AG04450 (cell line): ENCODE results near the gene SNAP25. TPM values are rescaled to one million over a fixed set of nuclear protein-coding genes. Genes with fewer than 3 reads are reported as not detected.

Experiments
- CTCF ChIA-PET: fragments of 300-600, 350-600 bp; formaldehyde crosslinking; extraction: SDS; loops from one replicate; lab custom pipeline; 2022; ENCODE audit warnings: antibody characterized with exemption, inconsistent platforms; lab: Charles Lee
- POLR2A ChIA-PET: fragments of 350-600 bp; formaldehyde crosslinking; extraction: SDS; loops from one replicate; lab custom pipeline; 2021; ENCODE audit warnings: antibody characterized with exemption, inconsistent platforms; lab: Yijun Ruan, JAX
- DNase-seq: peaks from one replicate; pipeline ENCODE4 v3.0.0-alpha.2; 2011; ENCODE audit warnings: low read depth, low spot score
- H3K27ac ChIP-seq: one replicate; pipeline ENCODE4 v1.5.1; 2012; ENCODE audit warnings: low read depth, low read length, control low read depth
- H3K27me3 ChIP-seq: one replicate; pipeline ENCODE4 v1.6.0; 2012; ENCODE audit warnings: low read length; ENCODE audit not compliant: control insufficient read depth, insufficient read depth
- H3K4me3 ChIP-seq: 2 replicates; pipeline ENCODE4 v1.5.1; 2011; ENCODE audit warnings: mild to moderate bottlenecking, low read depth, low read length, control low read depth
- H3K9me3 ChIP-seq: 2 replicates; pipeline ENCODE4 v1.5.1; 2012; ENCODE audit warnings: low read length; ENCODE audit not compliant: control insufficient read depth, insufficient read depth
- CTCF ChIP-seq: IDR thresholded peaks from 2 replicates; pipeline ENCODE4 v1.5.1; 2011; ENCODE audit warnings: low read depth, low read length, control low read depth, inconsistent platforms
- polyA plus RNA-seq: library from polyadenylated mRNA; depleted of rRNA; stranded (reverse); fragments of >200 nt; gene quantifications from 2 replicates; pipeline ENCODE4 v1.2.3, GENCODE V29; 2011

The SNAP25 gene
- polyA plus RNA-seq, 1 experiment, result 6.6 TPM

- Histone ChIP-seq H3K4me3 (no peak overlapping the region), H3K9me3 (no peaks in the 10 kb centered on the region), H3K27ac (no peak overlapping the region), H3K27me3 (no peaks in the 10 kb centered on the region)
- ChIA-PET CTCF (interaction anchor here (0.7 to 1.9 kb wide), 4 partner anchors 14 to 338 kb away, joined by 3 to 7 read pairs (median 4); no protein-coding TSS in a partner anchor), POLR2A (no interaction called here)
- no peak for DNase-seq
- 0 out of 2 replicates have a peak, but pooled peaks have one; percentile 6 for TF ChIP-seq CTCF
These were observed 98.0 kb downstream of the SNAP25 start for GRCh38 chr20:10316582-10316981.

DNA sequence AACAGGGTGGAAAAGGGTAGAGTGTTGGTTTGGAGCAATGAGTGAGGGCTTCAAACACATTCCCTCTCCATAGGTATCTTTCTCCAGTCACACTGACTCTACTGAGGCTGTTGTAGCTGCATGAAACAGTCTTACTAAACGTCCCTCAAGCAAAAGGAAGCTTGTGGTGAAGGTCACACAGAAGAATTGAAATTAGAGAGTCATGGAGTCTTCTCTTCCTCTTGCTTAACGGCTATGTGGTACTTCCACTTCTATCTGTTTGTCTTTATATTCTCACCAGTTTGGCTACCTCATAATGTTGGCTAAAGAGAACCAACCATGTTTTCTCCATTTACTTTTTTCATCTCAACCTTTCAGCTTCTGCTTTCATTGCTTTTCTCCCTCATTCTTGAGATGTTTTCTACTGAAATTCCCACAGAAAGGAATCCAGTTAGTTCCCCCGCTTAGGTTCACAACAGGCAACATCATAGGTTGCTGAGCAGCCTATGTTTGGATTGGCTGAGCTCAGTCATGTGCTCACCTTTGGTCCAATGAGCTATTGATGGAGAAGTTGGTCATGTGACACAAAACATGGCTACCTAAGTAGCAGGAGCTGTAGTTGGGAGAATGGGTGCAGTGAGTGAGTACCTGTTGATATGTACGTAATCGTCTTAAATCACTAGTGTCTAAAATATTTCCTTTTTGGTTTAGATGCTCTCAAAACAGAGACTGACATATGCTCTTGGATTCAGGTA, 99.8 kb downstream of the SNAP25 start:
- POLR2A ChIA-PET, result interaction anchor here (1.0 kb wide), 1 partner anchor 18 kb away, joined by 3 read pairs; no protein-coding TSS in a partner anchor
- no peak for TF ChIP-seq CTCF
- CTCF ChIA-PET, result interaction anchor here (1.2 kb wide), 1 partner anchor 16 kb away, joined by 3 read pairs; no protein-coding TSS in a partner anchor
- Histone ChIP-seq H3K9me3 (no peaks in the 10 kb centered on the region), H3K4me3 (no peak overlapping the region), H3K27ac (no peak overlapping the region), H3K27me3 (no peaks in the 10 kb centered on the region)
- DNase-seq, result no peak

DNA sequence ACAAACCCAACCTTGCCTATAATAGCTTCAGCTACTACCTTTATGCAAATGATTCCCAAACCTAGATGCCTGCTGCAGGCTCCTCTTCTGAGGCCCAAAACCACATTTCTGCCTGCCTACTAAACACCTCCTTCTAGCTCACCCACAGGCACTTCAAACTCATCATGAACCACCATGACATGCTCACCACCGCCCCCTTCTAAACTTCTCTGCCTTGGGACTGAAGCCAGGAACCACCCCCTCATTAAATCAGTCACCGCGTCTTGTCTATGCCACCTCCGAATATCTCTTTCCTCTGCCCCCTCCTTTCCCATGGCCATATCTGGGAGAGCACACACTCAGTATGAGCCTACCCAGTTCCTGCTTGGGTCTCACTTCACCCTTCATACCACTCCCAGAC, 101.2 kb downstream of the SNAP25 start:
- POLR2A ChIA-PET, result no interaction called here
- TF ChIP-seq CTCF, result no peak
- no peak overlapping the region for H3K4me3 ChIP-seq
- H3K27me3 ChIP-seq, result no peaks in the 10 kb centered on the region
- H3K27ac ChIP-seq, result no peak overlapping the region
- CTCF ChIA-PET, result interaction anchor here (1.0 kb wide), 1 partner anchor 229 kb away, joined by 5 read pairs; no protein-coding TSS in a partner anchor
- DNase-seq, result no peak
- no peaks in the 10 kb centered on the region for H3K9me3 ChIP-seq

- CTCF ChIA-PET, result no interaction called here
- H3K27ac ChIP-seq, result no peak overlapping the region
- TF ChIP-seq CTCF, result no peak
- POLR2A ChIA-PET, result no interaction called here
- no peak overlapping the region for H3K4me3 ChIP-seq
- no peak for DNase-seq
- no peaks in the 10 kb centered on the region for H3K9me3 ChIP-seq
- no peaks in the 10 kb centered on the region for H3K27me3 ChIP-seq
These were observed 102.6 kb downstream of the SNAP25 start for GRCh38 chr20:10321138-10321717.
